Endodermal cell (in vitro differentiated cells): ENCODE results near the gene TP53. TPM values are rescaled to one million over a fixed set of nuclear protein-coding genes. Genes with fewer than 3 reads are reported as not detected.
A peak's percentile ranks its signal among the peaks of the same experiment; 100 is the strongest.

ENCODE experiments used
- DNase-seq: peaks from one replicate; pipeline ENCODE4 v3.0.0-alpha.2; 2017
- H3K27ac ChIP-seq: 2 replicates; pipeline ENCODE4 v1.5.1; 2013; ENCODE audit warnings: mild to moderate bottlenecking, low read depth, low read length, moderate library complexity
- H3K27me3 ChIP-seq: 2 replicates; pipeline ENCODE4 v1.6.1; 2013; ENCODE audit warnings: mild to moderate bottlenecking, low read length, moderate library complexity; ENCODE audit not compliant: insufficient read depth, control insufficient read depth, poor library complexity, severe bottlenecking
- H3K36me3 ChIP-seq: 2 replicates; pipeline ENCODE4 v1.7.0; 2013; ENCODE audit warnings: mild to moderate bottlenecking, low read length, moderate library complexity; ENCODE audit not compliant: control insufficient read depth, insufficient read depth
- H3K4me1 ChIP-seq: one replicate; pipeline ENCODE4 v1.7.0; 2013; ENCODE audit warnings: low read length; ENCODE audit not compliant: control insufficient read depth, insufficient read depth
- H3K4me3 ChIP-seq: 2 replicates; pipeline ENCODE4 v1.5.1; 2013; ENCODE audit warnings: mild to moderate bottlenecking, low read length, moderate library complexity
- H3K9ac ChIP-seq: 2 replicates; pipeline ENCODE4 v1.6.1; 2013; ENCODE audit warnings: mild to moderate bottlenecking, low read length, moderate library complexity; ENCODE audit not compliant: poor library complexity, severe bottlenecking; ENCODE audit errors: extremely low read depth
- H3K9me3 ChIP-seq: 2 replicates; pipeline ENCODE4 v1.6.1; 2013; ENCODE audit warnings: mild to moderate bottlenecking, low read length, moderate library complexity; ENCODE audit not compliant: control insufficient read depth
- H3K27ac Mint-ChIP-seq: 2 replicates; pipeline ENCODE4 v1.8.0; 2020; ENCODE audit warnings: mixed read lengths
- H3K27me3 Mint-ChIP-seq: 2 replicates; pipeline ENCODE4 v1.8.0; 2021; ENCODE audit warnings: mild to moderate bottlenecking, mixed read lengths; ENCODE audit not compliant: insufficient read depth
- H3K36me3 Mint-ChIP-seq: 2 replicates; pipeline ENCODE4 v1.8.0; 2020; ENCODE audit warnings: low read depth, mixed read lengths
- H3K4me1 Mint-ChIP-seq: 2 replicates; pipeline ENCODE4 v1.8.0; 2020; ENCODE audit warnings: mixed read lengths
- H3K4me3 Mint-ChIP-seq: 2 replicates; pipeline ENCODE4 v1.8.0; 2020; ENCODE audit warnings: mild to moderate bottlenecking, moderate library complexity, mixed read lengths
- H3K9me3 Mint-ChIP-seq: 2 replicates; pipeline ENCODE4 v1.8.0; 2020; ENCODE audit warnings: mild to moderate bottlenecking, mixed read lengths
- CTCF ChIP-seq: fragments of 200-600 bp; sonication (generic); conservative IDR thresholded peaks from 2 replicates; pipeline ENCODE4 v1.5.0; 2021; ENCODE audit warnings: antibody characterized with exemption, mild to moderate bottlenecking
- WGBS, 2 experiments: methylation state at CpG; one replicate each; pipeline versions ENCODE4 v1.1.5 to v1.1.7; 2013; ENCODE audit warnings: missing lambda C conversion rate in 2 of 2, mixed read lengths in 1 of 2; ENCODE audit not compliant: insufficient coverage in 1 of 2, insufficient read length in 1 of 2; 5-methylcytosine and 5-hydroxymethylcytosine counted together
- total RNA-seq, 2 donors: library from RNA; stranded (reverse); fragmentation: NEBNext Ultra II Directional in 1 of 2; extraction: Animal tissue kit (Norgen Biotek cat#: 25700) in 1 of 2; gene quantifications; 2 replicates in 1 of 2; 3 replicates in 1 of 2; pipeline ENCODE4 v1.2.1, GENCODE V29; 2021

TP53 gene
- total RNA-seq, 2 donors from 2014 or later, result 113 to 130 TPM

GRCh38 chr17:7640783-7641182 is 46.5 kb downstream of the TP53 start:
- no peak overlapping the region for H3K4me3 ChIP-seq
- no peaks in the 10 kb centered on the region for H3K9me3 ChIP-seq
- Mint-ChIP-seq H3K27ac (no peak overlapping the region), H3K4me3 (no peak overlapping the region), H3K9me3 (no peaks in the 10 kb centered on the region), H3K27me3 (peaks cover 5% of the 10 kb centered on the region), H3K36me3 (no peaks in the 10 kb centered on the region), H3K4me1 (peaks cover 9% of the 10 kb centered on the region)
- DNase-seq, result no peak
- no peak overlapping the region for H3K27ac ChIP-seq
- H3K4me1 ChIP-seq, result no peaks in the 10 kb centered on the region
- no peaks in the 10 kb centered on the region for H3K36me3 ChIP-seq
- no peak for TF ChIP-seq CTCF
- H3K27me3 ChIP-seq, result no peaks in the 10 kb centered on the region
- WGBS, 2 experiments, result 92 to 93% methylated on average over 3 to 26 of the region's 26 CpGs
- H3K9ac ChIP-seq, result no peak overlapping the region

GRCh38 chr17:7636163-7636562 is 51.1 kb downstream of the TP53 start:
- peaks cover 11% of the 10 kb centered on the region for H3K4me1 Mint-ChIP-seq
- Histone ChIP-seq H3K4me3 (no peak overlapping the region), H3K27ac (no peak overlapping the region), H3K4me1 (peaks cover 5% of the 10 kb centered on the region), H3K9ac (no peak overlapping the region), H3K9me3 (no peaks in the 10 kb centered on the region), H3K27me3 (no peaks in the 10 kb centered on the region), H3K36me3 (no peaks in the 10 kb centered on the region)
- no peak for TF ChIP-seq CTCF
- no peak overlapping the region for H3K27ac Mint-ChIP-seq
- no peaks in the 10 kb centered on the region for H3K36me3 Mint-ChIP-seq
- no peak overlapping the region for H3K4me3 Mint-ChIP-seq
- 80 to 84% methylated on average over 4 to 5 of the region's 5 CpGs for WGBS, 2 experiments
- H3K27me3 Mint-ChIP-seq, result peaks cover 2% of the 10 kb centered on the region
- no peaks in the 10 kb centered on the region for H3K9me3 Mint-ChIP-seq
- DNase-seq, result peak; percentile 52

GRCh38 chr17:7634384-7634783 is 52.9 kb downstream of the TP53 start:
- H3K36me3 ChIP-seq, result no peaks in the 10 kb centered on the region
- no peaks in the 10 kb centered on the region for H3K9me3 ChIP-seq
- H3K4me1 ChIP-seq, result peaks cover 5% of the 10 kb centered on the region
- no peak overlapping the region for H3K27ac ChIP-seq
- TF ChIP-seq CTCF, result peak; percentile 78
- Mint-ChIP-seq H3K9me3 (no peaks in the 10 kb centered on the region), H3K27me3 (peaks cover 2% of the 10 kb centered on the region), H3K4me3 (no peak overlapping the region), H3K36me3 (no peaks in the 10 kb centered on the region), H3K27ac (no peak overlapping the region), H3K4me1 (peaks cover 11% of the 10 kb centered on the region)
- 53 to 67% methylated on average over 2 to 5 of the region's 5 CpGs for WGBS, 2 experiments
- no peak overlapping the region for H3K9ac ChIP-seq
- no peaks in the 10 kb centered on the region for H3K27me3 ChIP-seq
- H3K4me3 ChIP-seq, result no peak overlapping the region
- DNase-seq, result peak; percentile 97
